Left lobe of liver (tissue), 2 donors: ENCODE data around the gene KLC3. TPM values are rescaled to one million over a fixed set of nuclear protein-coding genes. Genes with fewer than 3 reads are reported as not detected.
"Not testable (repeated sequence)": the region's sequence is repeated elsewhere in the genome, so short reads cannot be mapped to it uniquely, and the experiment has no call there.

Experiments
- ATAC-seq: fragments of 200-7000 bp; cut with Tn5 transposase; one replicate; pipeline ENCODE4 v1.9.1; 2020; ENCODE audit warnings: mild to moderate bottlenecking, moderate library complexity
- DNase-seq: peaks from one replicate; pipeline ENCODE4 v3.0.0-alpha.2; 2020; ENCODE audit warnings: low spot score
- total RNA-seq: library from RNA; stranded (reverse); gene quantifications from one replicate; pipeline ENCODE4 v1.2.1, GENCODE V29; 2021
- donor health status: DM: no; HTN: no; CAD: no; lungs with moderate emphysema.
- donor health status: DM: no; HTN: yes; CAD: no.

Gene KLC3
- not detected for total RNA-seq

- ATAC-seq = peak; percentile 68
- no peak for DNase-seq
Observed at GRCh38 chr19:45340232-45340898, at the start of gene KLC3. KLC3 (plus strand) TSS chr19:45340750; CDS start chr19:45345542, 4,792 bp downstream.

DNA sequence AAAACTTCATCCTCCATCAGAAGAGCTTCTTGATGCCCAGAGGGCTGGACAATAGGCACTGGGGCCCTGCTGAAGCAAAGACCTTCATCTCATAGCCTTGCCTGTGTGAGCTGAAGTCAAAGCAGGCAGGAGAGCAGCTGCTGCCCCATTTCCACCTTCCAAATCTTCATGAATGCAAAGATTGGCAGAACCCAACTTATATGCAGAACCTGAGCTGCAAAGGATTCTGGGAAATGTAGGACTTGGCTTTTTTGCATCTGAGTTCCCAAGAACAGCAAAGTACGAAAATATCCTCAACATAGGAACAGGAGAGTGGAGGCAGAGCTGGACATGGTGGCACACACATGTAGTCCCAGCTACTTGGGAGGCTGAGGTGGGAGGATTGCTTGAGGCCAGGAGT, 48.7 kb upstream of the KLC3 start:
- DNase-seq (no peak), ATAC-seq (no peak)

DNA sequence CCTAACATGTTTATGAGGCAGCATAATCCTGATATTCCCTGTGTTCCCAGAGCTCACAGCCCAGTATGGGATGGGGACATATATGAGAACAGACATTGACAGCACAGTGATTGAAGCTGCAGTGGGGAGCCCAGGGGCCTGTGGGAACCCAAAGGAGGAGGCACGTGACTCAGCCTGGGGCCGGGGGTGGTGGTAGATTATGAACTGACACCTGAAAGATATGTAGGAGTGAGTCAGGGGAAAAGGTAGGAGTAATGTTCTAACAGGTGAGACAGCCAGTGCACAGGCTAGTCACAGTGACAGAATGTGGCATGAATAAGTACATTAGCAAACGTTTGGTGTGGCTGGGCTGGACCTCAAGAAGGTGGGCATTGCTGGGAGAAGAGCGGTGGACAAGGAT, 46.9 kb upstream of the KLC3 start:
- ATAC-seq = no peak
- DNase-seq = no peak

DNA sequence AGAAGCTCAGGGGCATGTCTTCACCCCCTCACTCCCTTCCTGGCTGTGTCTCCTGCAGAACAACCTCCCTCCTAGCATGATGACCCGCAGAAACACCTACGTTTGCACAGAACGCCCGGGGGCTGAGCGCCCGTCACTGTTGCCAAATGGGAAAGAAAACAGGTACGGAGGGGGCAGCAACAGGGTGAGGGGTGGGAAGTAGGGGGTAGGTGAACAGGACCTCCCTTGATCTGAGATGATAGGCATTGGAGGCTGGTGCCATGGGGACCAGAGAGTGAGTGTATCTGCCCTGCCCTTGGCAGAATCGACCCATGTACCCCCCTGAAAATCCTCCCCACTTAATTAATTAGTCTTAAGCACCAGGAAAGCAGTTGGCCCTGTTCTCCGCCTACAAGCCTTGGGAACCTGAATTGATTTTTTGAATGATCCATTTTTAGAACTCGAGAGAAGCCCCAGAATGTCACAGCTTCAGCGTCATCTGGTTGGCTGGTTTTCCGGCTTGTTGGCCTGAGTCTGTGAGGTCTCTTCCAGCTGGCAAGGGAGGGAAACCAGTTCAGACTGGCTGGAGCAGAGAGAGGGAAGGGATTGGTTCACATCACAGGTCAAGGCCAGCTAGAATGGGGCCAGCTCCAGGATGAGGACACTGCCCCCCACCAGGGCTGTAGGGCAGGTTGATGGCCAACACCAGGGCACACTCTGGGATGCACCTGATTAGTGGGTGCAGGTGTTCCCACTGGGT, 46.1 kb upstream of the KLC3 start:
- DNase-seq = peak; percentile 95

GRCh38 chr19:45295873-45296272, 44.7 kb upstream of the KLC3 start:
- ATAC-seq = no peak
- DNase-seq = no peak

More for the DNA sequence above, 46.1 kb upstream of the KLC3 start:
- peak; percentile 76 for ATAC-seq

- ATAC-seq = no peak
Observed at GRCh38 chr19:45296355-45296754, 44.2 kb upstream of the KLC3 start.

DNA sequence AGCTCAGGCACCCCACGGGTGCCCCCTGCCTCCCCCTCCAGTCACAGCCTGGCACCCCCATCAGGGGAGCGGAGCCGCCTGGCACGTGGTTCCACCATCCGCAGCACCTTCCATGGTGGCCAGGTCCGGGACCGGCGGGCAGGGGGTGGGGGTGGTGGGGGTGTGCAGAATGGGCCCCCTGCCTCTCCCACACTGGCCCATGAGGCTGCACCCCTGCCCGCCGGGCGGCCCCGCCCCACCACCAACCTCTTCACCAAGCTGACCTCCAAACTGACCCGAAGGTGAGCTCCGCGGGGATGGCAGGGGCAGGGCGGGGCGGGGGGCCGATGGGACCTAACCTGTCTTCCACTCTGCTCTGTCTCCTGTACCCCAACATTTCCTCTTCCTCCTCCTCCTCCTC, 42.9 kb upstream of the KLC3 start:
- ATAC-seq (no peak), DNase-seq (no peak)

More at GRCh38 chr19:45296355-45296754, 44.2 kb upstream of the KLC3 start:
- no peak for DNase-seq

GRCh38 chr19:45298264-45298663, 42.3 kb upstream of the KLC3 start:
- no peak for DNase-seq
- ATAC-seq = no peak

- no peak for ATAC-seq
- no peak for DNase-seq
Observed at GRCh38 chr19:45299719-45300118, 40.8 kb upstream of the KLC3 start.

- no peak for DNase-seq
- ATAC-seq = no peak
Observed at GRCh38 chr19:45302416-45302815, 38.1 kb upstream of the KLC3 start.

DNA sequence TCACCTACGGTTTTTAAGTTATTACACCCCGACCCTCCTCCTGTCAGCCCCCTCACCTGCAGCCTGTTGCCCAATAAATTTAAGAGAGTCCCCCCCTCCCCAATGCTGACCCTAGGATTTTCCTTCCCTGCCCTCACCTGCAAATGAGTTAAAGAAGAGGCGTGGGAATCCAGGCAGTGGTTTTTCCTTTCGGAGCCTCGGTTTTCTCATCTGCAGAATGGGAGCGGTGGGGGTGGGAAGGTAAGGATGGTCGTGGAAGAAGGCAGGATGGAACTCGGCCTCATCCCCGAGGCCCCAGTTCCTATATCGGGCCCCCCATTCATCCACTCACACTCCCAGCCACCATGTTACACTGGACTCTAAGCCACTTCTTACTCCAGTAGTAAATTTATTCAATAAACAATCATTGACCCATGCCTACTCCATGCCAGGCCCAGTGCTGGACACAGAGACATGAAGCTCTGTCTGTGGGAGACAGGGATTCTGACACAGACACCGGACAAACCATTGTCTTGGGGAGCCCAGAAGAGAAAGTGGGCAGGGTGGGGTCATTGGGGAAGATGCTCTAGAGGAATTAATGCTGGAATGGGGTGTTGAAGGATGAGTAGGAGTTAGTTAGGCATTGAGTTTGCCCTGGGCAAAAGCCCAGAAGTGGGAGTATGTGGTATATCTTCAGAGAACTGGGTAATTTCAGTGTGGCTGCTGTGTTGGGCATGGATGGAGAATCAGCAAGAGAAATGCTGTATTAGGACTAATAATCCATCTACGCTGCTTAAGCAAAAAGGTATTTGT, 37.1 kb upstream of the KLC3 start:
- ATAC-seq (no peak), DNase-seq (no peak)

- ATAC-seq = peak; percentile 16
Observed at GRCh38 chr19:45304141-45304926, 36.2 kb upstream of the KLC3 start.

DNA sequence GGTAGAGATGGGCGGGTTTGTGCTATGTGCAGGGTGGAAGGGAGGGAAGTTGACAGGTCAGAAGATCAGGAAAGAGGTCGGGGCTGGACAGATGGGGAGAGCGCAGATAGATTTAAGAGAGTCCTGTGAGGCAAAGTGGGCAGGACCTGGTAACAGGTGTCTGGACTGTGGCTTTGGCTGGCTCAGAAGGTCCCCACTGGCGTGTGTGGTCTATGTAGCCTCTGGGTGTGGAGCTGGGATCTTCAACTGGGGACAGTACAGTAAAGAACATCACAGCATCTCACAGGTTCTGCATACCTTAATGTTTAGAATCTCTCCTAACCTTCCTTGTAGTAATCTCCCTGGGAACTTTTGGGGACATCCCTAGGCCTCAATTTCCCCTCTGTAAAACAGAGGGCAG, 35.5 kb upstream of the KLC3 start:
- ATAC-seq (peak; percentile 4), DNase-seq (no peak)

More at GRCh38 chr19:45304141-45304926, 36.2 kb upstream of the KLC3 start:
- no peak for DNase-seq

DNA sequence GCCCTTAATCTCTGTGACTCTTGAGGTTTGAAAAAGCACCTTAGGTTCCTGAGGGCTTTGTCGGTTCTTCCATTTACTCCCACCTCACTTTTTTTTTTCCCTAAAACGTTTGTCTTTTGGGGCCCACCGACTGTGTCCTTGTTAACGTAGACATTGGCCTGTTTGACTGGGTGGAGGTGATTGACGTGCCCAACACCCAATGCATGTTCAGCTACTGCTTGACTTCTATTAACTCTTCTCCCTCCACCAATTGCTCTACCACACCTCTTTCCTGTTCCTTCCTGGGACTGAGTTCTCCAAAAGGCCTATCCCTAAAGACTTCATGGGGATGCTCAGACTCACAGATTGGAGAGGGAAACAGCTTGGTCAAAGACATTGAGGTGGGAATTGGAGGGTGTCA, 35.1 kb upstream of the KLC3 start:
- ATAC-seq (peak; percentile 7), DNase-seq (no peak)

GRCh38 chr19:45306040-45306439, 34.5 kb upstream of the KLC3 start:
- DNase-seq = no peak
- peak; percentile 33 for ATAC-seq

DNA sequence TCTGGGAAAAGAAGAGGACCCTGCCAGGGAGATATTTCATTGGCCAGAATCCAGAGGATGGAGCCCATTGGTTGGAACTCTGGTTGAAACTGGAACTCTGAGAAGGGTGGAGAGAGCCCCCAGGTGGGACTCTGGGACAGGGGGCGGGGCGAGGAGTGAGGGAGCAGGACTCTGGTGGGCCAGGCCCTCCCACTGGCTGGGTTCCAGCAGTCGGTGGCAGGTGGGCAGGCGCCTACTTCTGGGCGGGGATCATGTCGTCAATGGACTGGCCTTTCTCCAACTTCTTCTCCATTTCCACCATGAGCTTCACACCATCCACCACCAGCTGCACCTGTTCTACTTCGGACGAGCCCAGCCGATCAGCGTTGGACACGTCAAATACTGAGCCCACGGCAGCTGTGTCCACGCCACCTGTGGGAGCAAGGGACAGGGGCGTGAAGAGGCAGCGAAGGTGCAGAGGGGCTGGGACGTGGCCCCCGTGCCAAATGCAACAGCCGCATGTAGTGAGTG, 34.0 kb upstream of the KLC3 start:
- no peak for DNase-seq
- no peak for ATAC-seq

DNA sequence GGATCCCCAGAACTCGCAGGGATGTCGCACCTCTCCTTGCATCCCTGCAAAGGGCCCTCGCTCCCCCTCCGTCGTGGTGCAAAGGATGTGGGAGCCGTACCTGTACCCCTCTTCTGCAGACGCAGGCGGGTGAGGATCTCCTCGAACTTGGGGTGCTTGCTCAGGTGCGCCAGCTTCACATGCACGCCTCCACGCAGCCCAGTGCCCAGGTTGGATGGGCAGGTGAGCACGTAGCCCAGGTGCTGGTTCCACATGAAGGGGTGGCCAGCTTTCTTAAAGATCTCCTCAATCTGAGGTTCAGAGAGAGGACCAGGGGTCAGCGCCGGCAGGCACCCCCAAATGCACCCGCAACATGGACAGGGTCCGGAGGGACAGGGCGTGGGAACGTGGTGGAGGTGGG, 33.2 kb upstream of the KLC3 start:
- no peak for ATAC-seq
- DNase-seq = no peak

GRCh38 chr19:45309322-45309721, 31.2 kb upstream of the KLC3 start:
- DNase-seq, ATAC-seq: not testable (repeated sequence)

DNA sequence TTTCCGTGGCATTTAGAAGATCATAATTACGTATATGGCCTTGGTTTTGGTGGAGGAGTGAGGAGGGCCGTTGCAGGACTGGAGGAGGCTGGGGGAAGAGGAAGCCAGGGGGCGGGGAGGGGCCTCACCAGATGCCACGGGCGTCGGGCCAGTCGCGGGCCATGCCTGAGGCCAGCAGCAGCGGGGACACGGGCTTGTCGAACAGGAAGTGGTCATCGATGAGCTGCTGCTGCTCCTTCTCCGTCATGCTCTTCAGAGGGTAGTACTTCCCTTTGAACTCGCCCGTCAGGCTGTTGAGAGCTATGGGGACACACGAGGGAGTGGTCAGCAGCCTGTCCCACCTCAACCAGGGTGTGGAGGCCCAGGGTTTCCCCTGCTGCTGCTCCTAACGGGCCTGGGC, 28.9 kb upstream of the KLC3 start:
- DNase-seq (no peak), ATAC-seq (peak; percentile 36)

GRCh38 chr19:45312285-45312684, 28.3 kb upstream of the KLC3 start:
- not testable (repeated sequence) for DNase-seq, ATAC-seq
